ENCODE measurements around the gene LHCGR. TPM values are rescaled to one million over a fixed set of nuclear protein-coding genes. Genes with fewer than 3 reads are reported as not detected.

Gene LHCGR
- total RNA-seq, 1 donor from 2014 or later, result 0.16 TPM

GRCh38 chr2:48733067-48733503 is 22.4 kb downstream of the LHCGR start:
- H3K4me1 ChIP-seq, result peaks cover 11% of the 10 kb centered on the region
- H3K27ac ChIP-seq (replicated peaks), result no peak overlapping the region
- intact Hi-C loops (cut with micrococcal nuclease), result no loop called here
- H3K9me3 ChIP-seq (replicated peaks), result no peaks in the 10 kb centered on the region
- no peaks in the 10 kb centered on the region for H3K36me3 ChIP-seq
- H3K4me3 ChIP-seq, result no peak overlapping the region
- TF ChIP-seq CTCF (IDR thresholded peaks at IDR 0.05; ENCODE audit: borderline replicate concordance), result no peak
- DNase-seq, result no peak
- peaks cover 13% of the 10 kb centered on the region for H3K27me3 ChIP-seq (ENCODE audit: low read depth)

GRCh38 chr2:48728840-48729239 is 26.7 kb downstream of the LHCGR start:
- H3K36me3 ChIP-seq, result no peaks in the 10 kb centered on the region
- no peak overlapping the region for H3K27ac ChIP-seq (replicated peaks)
- peaks cover 17% of the 10 kb centered on the region for H3K4me1 ChIP-seq
- H3K9me3 ChIP-seq (replicated peaks), result no peaks in the 10 kb centered on the region
- no peak for TF ChIP-seq CTCF (IDR thresholded peaks at IDR 0.05; ENCODE audit: borderline replicate concordance)
- no peak overlapping the region for H3K4me3 ChIP-seq
- DNase-seq, result no peak
- no peaks in the 10 kb centered on the region for H3K27me3 ChIP-seq (ENCODE audit: low read depth)
- intact Hi-C loops (cut with micrococcal nuclease), result no loop called here

GRCh38 chr2:48728295-48728694 is 27.2 kb downstream of the LHCGR start:
- Histone ChIP-seq H3K27me3 (ENCODE audit: low read depth) (no peaks in the 10 kb centered on the region), H3K4me3 (no peak overlapping the region), H3K27ac (replicated peaks) (no peak overlapping the region), H3K9me3 (replicated peaks) (no peaks in the 10 kb centered on the region), H3K4me1 (peaks cover 17% of the 10 kb centered on the region), H3K36me3 (no peaks in the 10 kb centered on the region)
- no peak for DNase-seq
- TF ChIP-seq CTCF (IDR thresholded peaks at IDR 0.05; ENCODE audit: borderline replicate concordance), result no peak
- intact Hi-C loops (cut with micrococcal nuclease), result no loop called here

GRCh38 chr2:48727560-48727959 is 28.0 kb downstream of the LHCGR start:
- Histone ChIP-seq H3K4me1 (peaks cover 17% of the 10 kb centered on the region), H3K4me3 (no peak overlapping the region), H3K27ac (replicated peaks) (no peak overlapping the region), H3K9me3 (replicated peaks) (no peaks in the 10 kb centered on the region), H3K27me3 (ENCODE audit: low read depth) (no peaks in the 10 kb centered on the region), H3K36me3 (no peaks in the 10 kb centered on the region)
- intact Hi-C loops (cut with micrococcal nuclease), result no loop called here
- no peak for DNase-seq
- TF ChIP-seq CTCF (IDR thresholded peaks at IDR 0.05; ENCODE audit: borderline replicate concordance), result no peak

GRCh38 chr2:48725696-48726494 is 29.6 kb downstream of the LHCGR start:
- Histone ChIP-seq H3K27me3 (ENCODE audit: low read depth) (no peaks in the 10 kb centered on the region), H3K27ac (replicated peaks) (no peak overlapping the region), H3K9me3 (replicated peaks) (no peaks in the 10 kb centered on the region), H3K36me3 (no peaks in the 10 kb centered on the region), H3K4me3 (no peak overlapping the region), H3K4me1 (peaks cover 17% of the 10 kb centered on the region)
- TF ChIP-seq CTCF (IDR thresholded peaks at IDR 0.05; ENCODE audit: borderline replicate concordance), result no peak
- intact Hi-C loops (cut with micrococcal nuclease), result no loop called here
- no peak for DNase-seq
